HG03196 (cell line): Measurements from ENCODE around the gene KLHL28.
A peak's percentile ranks its signal among the peaks of the same experiment; 100 is the strongest.
"Not testable (repeated sequence)": the region's sequence is repeated elsewhere in the genome, so short reads cannot be mapped to it uniquely, and the experiment has no call there.

ENCODE experiments used
- ATAC-seq: cut with Tn5 transposase; IDR thresholded peaks from one replicate; pipeline ENCODE4 v1.9.1; 2021; ENCODE audit not compliant: unreplicated experiment

The KLHL28 gene

DNA sequence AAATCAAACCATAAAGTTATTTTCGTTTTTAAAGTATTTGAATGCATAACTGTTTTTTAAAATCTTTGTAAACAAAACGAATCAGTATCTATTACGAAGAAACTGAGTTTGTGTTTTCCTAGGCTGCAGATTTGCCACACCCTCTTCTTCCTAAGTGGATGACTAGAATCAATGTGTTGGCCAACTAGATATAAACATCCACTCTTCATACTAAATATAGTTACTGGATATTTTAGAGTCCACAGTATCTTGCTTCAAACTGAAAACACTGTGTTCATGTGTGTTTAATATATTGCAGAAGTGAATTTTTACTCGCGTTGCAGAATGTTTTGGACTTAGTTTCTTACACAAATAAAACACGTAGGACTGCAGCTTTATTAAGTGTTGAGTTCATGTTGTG, 63.2 kb downstream of the KLHL28 start:
- ATAC-seq: no peak

DNA sequence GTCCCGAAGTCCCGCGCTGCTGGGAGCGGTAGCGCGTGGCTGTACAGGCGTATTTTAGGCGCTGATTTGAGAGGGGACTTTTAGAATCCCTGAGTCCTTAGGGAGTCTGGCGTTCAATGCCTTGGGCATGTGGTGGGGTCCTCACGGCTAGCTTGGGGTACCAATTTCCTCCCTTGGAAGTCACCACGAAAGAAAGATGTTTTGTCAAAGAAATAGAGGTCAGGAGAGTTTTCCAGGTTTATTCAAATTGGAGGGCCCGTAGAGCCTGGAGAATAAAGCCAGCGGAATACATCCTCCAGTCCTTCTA, 63.9 kb downstream of the KLHL28 start:
- ATAC-seq: no peak

DNA sequence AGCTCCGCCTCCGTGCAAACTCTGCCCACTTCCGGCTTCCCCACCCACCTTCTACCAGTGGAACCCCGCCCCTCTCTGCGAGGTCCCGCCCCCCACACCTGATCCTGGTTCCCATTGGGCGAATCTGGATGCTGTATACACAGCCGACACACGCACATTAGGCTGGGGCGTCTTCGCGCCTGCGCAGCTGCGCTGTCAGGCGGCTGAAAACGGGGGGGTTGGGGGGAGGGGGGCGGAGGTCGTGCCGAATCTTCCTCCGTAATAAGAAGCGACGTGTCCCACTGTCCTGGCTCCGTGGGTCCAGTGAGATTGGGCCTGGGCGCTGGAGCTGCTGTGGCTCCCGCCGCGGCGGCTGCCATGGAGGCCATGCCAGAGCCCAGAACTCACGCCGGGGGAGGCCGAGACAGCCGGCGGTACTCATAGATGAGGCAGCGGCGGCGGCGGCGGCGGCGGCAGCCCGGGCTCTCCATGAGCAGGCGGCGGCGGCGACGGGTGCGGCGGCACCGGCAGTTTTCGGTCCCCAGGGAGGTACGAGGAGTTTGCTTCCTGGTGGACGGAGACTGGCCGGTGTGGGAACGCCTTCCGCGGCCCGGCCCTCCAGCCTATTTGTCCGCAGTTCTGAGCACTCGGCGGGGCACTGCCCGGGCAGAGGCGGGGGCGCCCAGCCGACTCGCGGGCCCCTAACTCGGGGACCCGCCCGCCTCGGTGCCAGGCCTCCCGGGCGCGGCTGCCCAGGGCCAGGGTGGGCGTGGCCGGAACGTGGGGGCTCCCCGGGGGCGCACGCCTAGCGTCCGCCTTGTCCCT, 64.5 kb downstream of the KLHL28 start:
- ATAC-seq: peak; percentile 95

- ATAC-seq: no peak
These were observed 65.3 kb downstream of the KLHL28 start for GRCh38 chr14:44896275-44897040.

- no peak for ATAC-seq
These were observed 66.0 kb downstream of the KLHL28 start for GRCh38 chr14:44895716-44896115.

DNA sequence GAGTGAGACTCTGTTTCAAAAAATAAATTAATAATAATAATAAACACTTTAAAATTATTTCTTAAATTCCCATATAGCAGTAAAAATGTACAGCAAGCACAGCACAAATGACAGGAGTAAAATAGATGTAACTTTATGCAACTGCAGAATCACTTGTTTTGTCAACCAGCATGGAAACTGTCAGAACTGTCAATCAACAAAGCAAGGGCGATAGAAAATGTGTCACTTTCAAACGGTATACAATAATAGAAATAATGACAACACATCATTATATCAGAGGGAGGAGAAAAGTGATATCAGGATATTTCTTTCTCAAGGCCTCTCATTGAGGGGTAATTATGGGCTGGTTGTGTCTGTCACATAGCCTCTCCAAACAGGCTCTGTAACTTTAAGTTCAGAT, 68.2 kb downstream of the KLHL28 start:
- no peak for ATAC-seq

- not testable (repeated sequence) for ATAC-seq
These were observed 69.9 kb downstream of the KLHL28 start for GRCh38 chr14:44891726-44892372.

DNA sequence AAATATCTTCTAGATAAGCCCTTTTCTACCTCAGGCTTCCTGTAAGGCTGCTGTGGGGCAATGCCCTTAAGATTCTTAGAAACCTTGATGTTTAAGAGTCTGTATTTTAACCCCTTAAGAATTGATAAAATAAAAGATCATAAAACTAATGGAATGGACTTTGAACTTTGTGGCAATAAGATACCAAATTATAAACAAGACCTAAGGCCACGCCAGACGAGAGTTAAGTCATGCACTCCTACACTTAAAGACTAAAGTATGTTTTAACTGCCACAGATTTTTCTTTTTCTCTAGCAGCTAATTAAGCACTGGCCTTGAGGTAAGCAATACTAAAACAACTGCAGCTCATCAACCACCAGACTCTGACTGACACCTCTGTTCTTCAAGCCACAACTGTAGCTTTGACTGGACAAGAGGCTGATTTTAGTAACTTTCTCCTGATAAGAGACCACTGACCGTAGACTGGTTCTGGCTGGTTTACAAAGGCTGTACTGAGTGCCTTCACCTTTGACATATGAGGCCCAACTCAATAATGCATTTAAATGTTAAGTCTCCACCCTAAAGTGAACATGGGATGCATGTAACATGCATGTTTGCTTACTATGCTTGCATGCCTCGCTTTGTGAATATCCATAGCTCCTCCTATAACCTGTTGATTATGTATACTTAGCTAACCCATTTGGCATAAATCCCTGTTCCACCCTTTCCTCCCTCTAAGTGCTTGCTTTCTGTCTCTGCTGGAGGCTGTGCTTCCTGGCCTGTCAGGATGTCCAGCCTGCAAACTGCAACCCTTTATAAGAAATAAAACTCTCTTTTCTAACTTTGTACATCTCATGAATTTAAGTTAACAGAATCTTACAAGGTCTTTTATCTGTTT, 71.9 kb downstream of the KLHL28 start:
- ATAC-seq: no peak

DNA sequence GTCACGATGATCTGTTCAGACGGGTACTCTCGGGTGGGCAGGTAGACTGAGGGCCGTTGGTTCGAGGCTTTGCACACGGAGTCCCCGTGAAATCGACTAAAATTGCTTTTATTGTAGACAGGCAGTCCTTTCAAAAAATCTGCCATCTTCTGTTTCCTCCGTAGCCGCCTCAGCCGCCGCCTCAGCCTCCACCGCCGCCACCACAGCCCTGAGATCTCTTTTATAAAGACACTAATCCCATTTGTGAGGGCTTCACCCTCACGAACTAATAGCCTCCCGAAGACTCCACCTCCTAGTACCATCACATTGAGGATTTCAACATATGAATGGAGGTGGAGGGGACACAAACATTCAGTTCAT, 74.2 kb downstream of the KLHL28 start:
- ATAC-seq: no peak

GRCh38 chr14:44886860-44887595, 74.7 kb downstream of the KLHL28 start:
- ATAC-seq: no peak

GRCh38 chr14:44880791-44881190, 81.0 kb downstream of the KLHL28 start:
- ATAC-seq: no peak
